ENCODE data around the gene TMEM255B. TPM values are rescaled to one million over a fixed set of nuclear protein-coding genes. Genes with fewer than 3 reads are reported as not detected.

TMEM255B gene
- total RNA-seq, 2 donors from 2014 or later = 3.0 to 4.2 TPM

GRCh38 chr13:113818700-113819295, 59.8 kb downstream of the TMEM255B start:
- TF ChIP-seq, protein P1, sequence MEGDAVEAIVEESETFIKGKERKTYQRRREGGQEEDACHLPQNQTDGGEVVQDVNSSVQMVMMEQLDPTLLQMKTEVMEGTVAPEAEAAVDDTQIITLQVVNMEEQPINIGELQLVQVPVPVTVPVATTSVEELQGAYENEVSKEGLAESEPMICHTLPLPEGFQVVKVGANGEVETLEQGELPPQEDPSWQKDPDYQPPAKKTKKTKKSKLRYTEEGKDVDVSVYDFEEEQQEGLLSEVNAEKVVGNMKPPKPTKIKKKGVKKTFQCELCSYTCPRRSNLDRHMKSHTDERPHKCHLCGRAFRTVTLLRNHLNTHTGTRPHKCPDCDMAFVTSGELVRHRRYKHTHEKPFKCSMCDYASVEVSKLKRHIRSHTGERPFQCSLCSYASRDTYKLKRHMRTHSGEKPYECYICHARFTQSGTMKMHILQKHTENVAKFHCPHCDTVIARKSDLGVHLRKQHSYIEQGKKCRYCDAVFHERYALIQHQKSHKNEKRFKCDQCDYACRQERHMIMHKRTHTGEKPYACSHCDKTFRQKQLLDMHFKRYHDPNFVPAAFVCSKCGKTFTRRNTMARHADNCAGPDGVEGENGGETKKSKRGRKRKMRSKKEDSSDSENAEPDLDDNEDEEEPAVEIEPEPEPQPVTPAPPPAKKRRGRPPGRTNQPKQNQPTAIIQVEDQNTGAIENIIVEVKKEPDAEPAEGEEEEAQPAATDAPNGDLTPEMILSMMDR (IDR thresholded peaks at IDR 0.05) = no peak
- no peaks in the 10 kb centered on the region for H3K4me1 ChIP-seq
- intact Hi-C loops (cut with DNase I) = loop anchor here (5.0 kb wide), 2 partner anchors 89 to 414 kb away; partner anchors contain the start of gene CDC16

GRCh38 chr13:113819341-113819730, 60.3 kb downstream of the TMEM255B start:
- Histone ChIP-seq H3K4me1 (no peaks in the 10 kb centered on the region), H3K9me3 (no peaks in the 10 kb centered on the region), H3K36me3 (no peaks in the 10 kb centered on the region), H3K27ac (no peak overlapping the region), H3K9ac (ENCODE audit: low read depth in 2 of 2, low read length in 2 of 2) (no peak overlapping the region), H3K4me3 (no peak overlapping the region), H3K27me3 (no peaks in the 10 kb centered on the region)
- intact Hi-C loops (cut with DNase I) = loop anchor here (5.0 kb wide), 2 partner anchors 88 to 413 kb away; partner anchors contain the start of gene CDC16
- no peak for DNase-seq
- TF ChIP-seq, protein P1 (IDR thresholded peaks at IDR 0.05) = no peak

More at GRCh38 chr13:113818700-113819295, 59.8 kb downstream of the TMEM255B start:
- H3K36me3 ChIP-seq = no peaks in the 10 kb centered on the region
- no peaks in the 10 kb centered on the region for H3K9me3 ChIP-seq
- DNase-seq = no peak
- no peaks in the 10 kb centered on the region for H3K27me3 ChIP-seq
- no peak overlapping the region for H3K27ac ChIP-seq
- H3K4me3 ChIP-seq = no peak overlapping the region
- no peak overlapping the region for H3K9ac ChIP-seq (ENCODE audit: low read depth in 2 of 2, low read length in 2 of 2)

- Histone ChIP-seq H3K27ac (no peak overlapping the region), H3K9me3 (no peaks in the 10 kb centered on the region), H3K9ac (ENCODE audit: low read depth in 2 of 2, low read length in 2 of 2) (peak overlapping the region in 1 of 2 donors; percentile 53), H3K27me3 (no peaks in the 10 kb centered on the region), H3K36me3 (no peaks in the 10 kb centered on the region), H3K4me1 (no peaks in the 10 kb centered on the region), H3K4me3 (no peak overlapping the region)
- intact Hi-C loops (cut with DNase I) = loop anchor here (5.0 kb wide), 2 partner anchors 87 to 412 kb away; partner anchors contain the start of gene CDC16
- no peak for DNase-seq
- TF ChIP-seq, protein P1 (IDR thresholded peaks at IDR 0.05) = no peak
These were observed 61.0 kb downstream of the TMEM255B start for GRCh38 chr13:113819731-113820715.

- DNase-seq = no peak
- Histone ChIP-seq H3K4me1 (no peaks in the 10 kb centered on the region), H3K27ac (no peak overlapping the region), H3K36me3 (no peaks in the 10 kb centered on the region), H3K9ac (ENCODE audit: low read depth in 2 of 2, low read length in 2 of 2) (peak overlapping the region in 1 of 2 donors; percentile 53), H3K27me3 (no peaks in the 10 kb centered on the region), H3K4me3 (no peak overlapping the region), H3K9me3 (no peaks in the 10 kb centered on the region)
- intact Hi-C loops (cut with DNase I) = no loop called here
- TF ChIP-seq, protein P1 (IDR thresholded peaks at IDR 0.05) = no peak
These were observed 62.0 kb downstream of the TMEM255B start for GRCh38 chr13:113820813-113821651.

- H3K9me3 ChIP-seq = no peaks in the 10 kb centered on the region
- DNase-seq = no peak
- no peaks in the 10 kb centered on the region for H3K27me3 ChIP-seq
- intact Hi-C loops (cut with DNase I) = no loop called here
- no peak overlapping the region for H3K4me3 ChIP-seq
- H3K9ac ChIP-seq (ENCODE audit: low read depth in 2 of 2, low read length in 2 of 2) = no peak overlapping the region
- H3K36me3 ChIP-seq = no peaks in the 10 kb centered on the region
- H3K4me1 ChIP-seq = no peaks in the 10 kb centered on the region
- no peak overlapping the region for H3K27ac ChIP-seq
- TF ChIP-seq, protein P1 (IDR thresholded peaks at IDR 0.05) = no peak
These were observed 62.8 kb downstream of the TMEM255B start for GRCh38 chr13:113821847-113822246.
